GM23338 (cell line): ENCODE measurements around the gene RBL2.

Experiments
- CREB1 ChIP-seq: fragments of 250-450 bp; sonication (Bioruptor Pico); IDR thresholded peaks from 2 replicates; pipeline ENCODE4 v1.5.0; 2020; ENCODE audit warnings: low read depth, mild to moderate bottlenecking, moderate library complexity
- CTCF ChIP-seq, 2 experiments: fragments of 200-600 bp in 1 of 2; sonication (generic) in 1 of 2; conservative IDR thresholded peaks; 2 replicates each; pipeline versions ENCODE4 v1.5.1 to v1.6.1; 2016 to 2017; ENCODE audit warnings: antibody characterized with exemption in 2 of 2, low read depth in 2 of 2, mild to moderate bottlenecking in 2 of 2, moderate library complexity in 1 of 2
- ETS1 ChIP-seq: IDR thresholded peaks from 2 replicates; pipeline ENCODE4 v1.6.1; 2016; ENCODE audit warnings: antibody characterized with exemption
- EZH2 ChIP-seq: fragments of 200-600 bp; sonication (generic); IDR thresholded peaks from one replicate; pipeline ENCODE4 v1.8.0; 2017; ENCODE audit warnings: antibody characterized with exemption, mild to moderate bottlenecking, low read depth; ENCODE audit not compliant: unreplicated experiment
- EZH2phosphoT487 ChIP-seq: fragments of 200-600 bp; sonication (generic); IDR thresholded peaks from one replicate; pipeline ENCODE4 v1.8.1; 2018; ENCODE audit warnings: antibody characterized with exemption; ENCODE audit not compliant: unreplicated experiment
- JUNB ChIP-seq: IDR thresholded peaks from one replicate; pipeline ENCODE4 v1.6.1; 2016; ENCODE audit warnings: antibody characterized with exemption; ENCODE audit not compliant: unreplicated experiment
- NANOG ChIP-seq: IDR thresholded peaks from 2 replicates; pipeline ENCODE4 v1.6.1; 2016; ENCODE audit warnings: antibody characterized with exemption, borderline replicate concordance
- POLR2AphosphoS5 ChIP-seq: IDR thresholded peaks from 2 replicates; pipeline ENCODE4 v1.6.1; 2016; ENCODE audit warnings: antibody characterized with exemption, low read depth
- REST ChIP-seq: IDR thresholded peaks from one replicate; pipeline ENCODE4 v1.6.1; 2018; ENCODE audit warnings: antibody characterized with exemption; ENCODE audit not compliant: unreplicated experiment
- STAT1 ChIP-seq: IDR thresholded peaks from one replicate; pipeline ENCODE4 v1.6.1; 2016; ENCODE audit warnings: antibody characterized with exemption; ENCODE audit not compliant: unreplicated experiment
- ZNF114 ChIP-seq: fragments of 250-450 bp; sonication (Bioruptor Pico); IDR thresholded peaks from 2 replicates; pipeline ENCODE4 v1.5.0; 2020; ENCODE audit warnings: mild to moderate bottlenecking, moderate library complexity
- ZNF331 ChIP-seq: fragments of 250-450 bp; sonication (Bioruptor Pico); IDR thresholded peaks from 2 replicates; pipeline ENCODE4 v1.5.0; 2020; ENCODE audit warnings: low read depth, mild to moderate bottlenecking, moderate library complexity

GRCh38 chr16:53537626-53538025 is 103.4 kb downstream of the RBL2 start:
- TF ChIP-seq CTCF (conservative IDR thresholded peaks at IDR 0.05; ENCODE audit: low read depth in 2 of 2) (no peak), POLR2AphosphoS5 (no peak), JUNB (no peak), EZH2phosphoT487 (no peak), EZH2 (no peak), REST (no peak), STAT1 (no peak), ETS1 (no peak), CREB1 (CRISPR knock-in tag) (no peak), NANOG (no peak), ZNF114 (CRISPR knock-in tag) (no peak), ZNF331 (CRISPR knock-in tag) (no peak)
